Effector memory CD4-positive, alpha-beta T cell (primary cell): Measurements from ENCODE around the gene KRT33B.
"Not testable (repeated sequence)": the region's sequence is repeated elsewhere in the genome, so short reads cannot be mapped to it uniquely, and the experiment has no call there.

Experiments
- DNase-seq, 3 donors: peaks; one replicate each; pipeline ENCODE4 v3.0.0-alpha.2; 2020
- H3K27ac ChIP-seq: 2 replicates; pipeline ENCODE4 v1.7.0; 2013; ENCODE audit warnings: mild to moderate bottlenecking, low read length, moderate library complexity; ENCODE audit not compliant: insufficient read depth, poor library complexity, severe bottlenecking
- H3K27me3 ChIP-seq: replicated peaks from 2 replicates; pipeline ENCODE4 v1.7.0; 2013; ENCODE audit warnings: mild to moderate bottlenecking, low read length; ENCODE audit not compliant: insufficient read depth, control insufficient read depth, poor library complexity, severe bottlenecking
- H3K36me3 ChIP-seq: 2 replicates; pipeline ENCODE4 v1.7.0; 2013; ENCODE audit warnings: mild to moderate bottlenecking, low read length, moderate library complexity; ENCODE audit not compliant: control insufficient read depth, insufficient read depth
- H3K4me1 ChIP-seq: 2 replicates; pipeline ENCODE4 v1.7.0; 2013; ENCODE audit warnings: low read length, mild to moderate bottlenecking; ENCODE audit not compliant: control insufficient read depth, insufficient read depth, poor library complexity, severe bottlenecking
- H3K4me3 ChIP-seq: 2 replicates; pipeline ENCODE4 v1.7.0; 2013; ENCODE audit warnings: low read length, low read depth, mild to moderate bottlenecking; ENCODE audit not compliant: insufficient read depth, poor library complexity, severe bottlenecking
- H3K9me3 ChIP-seq: 2 replicates; pipeline ENCODE4 v1.7.0; 2013; ENCODE audit warnings: mild to moderate bottlenecking, low read length, moderate library complexity; ENCODE audit not compliant: control insufficient read depth

The KRT33B gene

DNA sequence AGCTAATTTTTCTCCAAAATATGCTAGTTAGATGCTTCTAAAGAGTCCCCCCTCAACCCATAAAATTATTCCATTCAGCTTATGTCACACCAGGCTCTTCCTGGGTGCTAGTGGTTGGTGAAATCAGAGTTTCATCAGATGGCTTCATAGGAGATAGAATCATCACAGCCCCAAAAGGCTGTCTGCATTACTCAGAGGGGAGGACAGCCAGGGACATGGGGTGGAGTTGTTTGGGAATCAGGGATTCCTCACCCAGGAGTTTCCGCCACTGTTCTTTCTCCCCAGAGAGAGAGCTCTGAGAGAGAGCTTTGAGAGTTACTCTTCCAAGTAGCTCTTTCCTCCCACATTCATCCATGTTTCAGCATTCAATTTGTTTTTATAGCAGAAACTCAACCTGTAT lies 12.8 kb upstream of the KRT33B start:
- H3K27me3 ChIP-seq = no peaks in the 10 kb centered on the region
- H3K4me3 ChIP-seq = no peak overlapping the region
- H3K36me3 ChIP-seq = no peaks in the 10 kb centered on the region
- no peak overlapping the region for H3K27ac ChIP-seq
- no peaks in the 10 kb centered on the region for H3K4me1 ChIP-seq
- DNase-seq = no peak
- no peaks in the 10 kb centered on the region for H3K9me3 ChIP-seq

DNA sequence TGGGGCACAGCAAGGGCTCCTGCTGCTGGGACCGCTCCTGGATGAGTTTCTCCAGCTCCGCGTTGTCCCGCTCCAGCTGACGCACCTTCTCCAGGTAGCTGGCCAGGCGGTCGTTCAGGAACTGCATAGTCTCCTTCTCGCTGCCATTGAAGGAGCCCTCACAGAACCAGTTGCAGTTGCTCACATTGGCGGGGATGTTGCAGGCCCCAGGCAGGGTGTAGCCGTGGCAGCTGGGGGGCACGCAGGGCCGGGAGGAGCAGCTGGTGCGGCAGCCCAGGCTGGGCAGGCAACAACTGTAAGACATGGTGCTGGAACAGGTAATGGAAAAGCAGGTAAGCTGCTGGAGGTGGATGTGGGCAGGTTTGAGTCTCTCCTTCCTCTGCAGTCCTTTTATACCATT lies 12.3 kb upstream of the KRT33B start, which contains the start of gene KRT34:
Gene KRT34 (minus strand): TSS at position 364 of the 400 bp plus-strand sequence. CDS start 60 bp downstream, at position 304.
- H3K27ac ChIP-seq, H3K36me3 ChIP-seq, H3K4me3 ChIP-seq, H3K4me1 ChIP-seq, H3K9me3 ChIP-seq, H3K27me3 ChIP-seq, DNase-seq: not testable (repeated sequence)

DNA sequence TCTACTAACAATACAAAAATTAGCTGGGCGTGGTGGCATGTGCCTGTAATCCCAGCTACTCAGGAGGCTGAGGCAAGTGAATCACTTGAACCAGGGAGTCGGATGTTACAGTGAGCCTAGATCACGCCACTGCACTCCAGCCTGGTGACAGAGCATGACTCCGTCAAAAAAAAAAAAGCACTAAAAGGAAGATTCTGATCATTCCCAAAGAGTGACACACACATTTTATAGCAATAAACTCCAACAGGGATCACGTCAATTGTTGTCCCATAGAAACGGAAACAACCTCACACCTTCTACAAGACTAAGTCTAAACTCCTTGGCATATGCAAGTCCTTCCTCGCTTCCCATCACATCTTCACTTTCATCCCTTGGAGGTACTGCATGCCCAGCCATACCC lies 10.5 kb upstream of the KRT33B start:
- H3K4me1 ChIP-seq, DNase-seq: not testable (repeated sequence)

GRCh38 chr17:41377546-41377945 lies 7.9 kb upstream of the KRT33B start:
- no peaks in the 10 kb centered on the region for H3K4me1 ChIP-seq
- no peaks in the 10 kb centered on the region for H3K27me3 ChIP-seq
- DNase-seq = no peak
- H3K9me3 ChIP-seq = no peaks in the 10 kb centered on the region
- no peaks in the 10 kb centered on the region for H3K36me3 ChIP-seq
- H3K4me3 ChIP-seq = no peak overlapping the region
- no peak overlapping the region for H3K27ac ChIP-seq

More for the DNA sequence above, 10.5 kb upstream of the KRT33B start:
- not testable (repeated sequence) for H3K27ac ChIP-seq, H3K4me3 ChIP-seq, H3K36me3 ChIP-seq, H3K27me3 ChIP-seq, H3K9me3 ChIP-seq

- Histone ChIP-seq H3K9me3 (no peaks in the 10 kb centered on the region), H3K4me1 (no peaks in the 10 kb centered on the region), H3K4me3 (no peak overlapping the region), H3K36me3 (no peaks in the 10 kb centered on the region), H3K27me3 (no peaks in the 10 kb centered on the region), H3K27ac (no peak overlapping the region)
- DNase-seq = no peak
These were observed 590 bp downstream of the KRT33B start for GRCh38 chr17:41369023-41369422.

DNA sequence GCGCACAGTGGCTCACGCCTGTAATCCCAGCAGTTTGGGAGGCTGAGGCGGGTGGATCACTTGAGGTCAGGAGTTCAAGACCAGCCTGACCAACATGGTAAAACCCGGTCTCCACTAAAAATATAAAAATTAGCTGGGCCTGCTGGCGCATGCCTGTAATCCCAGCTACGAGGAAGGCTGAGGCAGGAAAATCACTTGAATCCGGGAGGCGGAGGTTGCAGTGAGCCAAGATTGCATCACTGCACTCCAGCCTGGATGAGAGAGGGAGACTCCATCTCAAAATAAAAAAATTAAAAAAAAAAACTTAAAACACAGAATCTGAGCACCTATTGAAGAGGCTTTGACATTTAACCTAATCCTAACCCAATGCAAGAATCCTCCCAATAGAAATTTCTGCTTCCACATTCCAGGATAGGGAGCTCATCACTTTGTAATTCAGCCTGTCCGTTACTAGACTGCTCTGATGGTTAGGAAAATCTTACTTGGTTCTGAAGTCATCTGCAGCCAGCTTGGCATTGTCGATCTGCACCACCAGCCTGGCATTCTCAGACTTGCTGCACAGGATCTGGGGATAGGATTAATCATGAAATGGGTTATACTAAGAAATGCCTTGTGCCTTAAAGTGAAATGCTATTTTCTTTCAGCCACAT lies 2.1 kb downstream of the KRT33B start:
- H3K4me3 ChIP-seq = no peak overlapping the region
- no peak overlapping the region for H3K27ac ChIP-seq
- H3K36me3 ChIP-seq = no peaks in the 10 kb centered on the region
- H3K27me3 ChIP-seq = no peaks in the 10 kb centered on the region
- H3K9me3 ChIP-seq = no peaks in the 10 kb centered on the region
- DNase-seq = no peak
- H3K4me1 ChIP-seq = no peaks in the 10 kb centered on the region

DNA sequence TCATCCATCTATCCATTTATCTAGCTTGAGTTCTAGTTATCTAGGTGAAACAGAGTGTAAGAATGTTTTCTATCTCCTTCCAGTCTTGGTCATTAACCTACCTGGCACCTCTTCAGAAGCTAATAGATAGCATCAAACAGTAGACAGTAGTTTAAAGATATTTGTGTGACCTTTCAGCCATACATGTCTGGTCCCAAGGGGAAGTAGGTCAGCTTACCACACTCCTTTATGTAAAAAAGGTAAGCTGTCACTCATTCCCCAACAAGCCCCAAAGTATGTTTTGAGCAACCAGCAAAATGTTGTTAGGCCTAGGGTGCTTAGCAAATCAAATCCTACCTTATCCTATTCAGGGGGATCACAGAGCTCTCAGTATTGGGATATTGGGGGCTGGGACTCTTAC lies 3.5 kb downstream of the KRT33B start:
- Histone ChIP-seq H3K27ac (no peak overlapping the region), H3K36me3 (no peaks in the 10 kb centered on the region), H3K4me3 (no peak overlapping the region), H3K4me1 (no peaks in the 10 kb centered on the region), H3K9me3 (no peaks in the 10 kb centered on the region), H3K27me3 (no peaks in the 10 kb centered on the region)
- DNase-seq = no peak

- H3K27me3 ChIP-seq = no peaks in the 10 kb centered on the region
- H3K27ac ChIP-seq = no peak overlapping the region
- H3K4me3 ChIP-seq = no peak overlapping the region
- H3K4me1 ChIP-seq = no peaks in the 10 kb centered on the region
- no peaks in the 10 kb centered on the region for H3K36me3 ChIP-seq
- no peak for DNase-seq
- H3K9me3 ChIP-seq = no peaks in the 10 kb centered on the region
These were observed 5.7 kb downstream of the KRT33B start for GRCh38 chr17:41363881-41364280.

DNA sequence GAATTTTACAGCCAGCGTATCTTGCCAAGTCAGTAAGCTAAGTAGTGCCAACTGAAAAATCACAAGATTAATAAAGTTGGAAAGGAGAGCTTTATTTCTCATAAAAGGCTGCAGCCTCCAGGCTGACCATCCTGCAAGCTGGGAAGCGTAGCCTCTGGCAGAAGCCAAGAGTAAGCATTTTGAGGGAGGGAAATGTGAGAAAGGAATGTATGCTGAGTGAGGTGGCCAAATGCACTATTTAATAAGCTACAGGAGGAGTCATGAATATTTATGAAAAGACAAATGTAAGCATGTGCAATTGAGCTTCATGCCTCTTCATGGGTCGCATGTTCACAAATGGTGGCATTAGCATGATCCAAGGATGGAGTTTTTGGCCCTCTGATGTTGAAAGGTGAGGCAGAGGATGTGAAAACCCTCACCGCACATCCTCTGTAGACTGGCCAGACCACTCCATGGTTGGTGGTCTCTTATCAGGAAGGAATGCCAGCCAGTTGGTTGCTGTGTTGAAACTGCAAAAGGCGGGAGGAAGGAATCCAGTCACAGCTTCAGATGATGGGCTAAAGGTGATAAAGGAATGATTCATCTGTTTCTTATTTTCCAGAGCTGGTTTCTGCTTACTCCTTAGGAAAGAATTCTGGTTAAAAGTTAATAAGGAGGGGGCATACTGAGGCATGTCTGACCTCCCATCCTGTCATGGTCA lies 9.2 kb downstream of the KRT33B start:
- H3K4me3 ChIP-seq = no peak overlapping the region
- no peaks in the 10 kb centered on the region for H3K27me3 ChIP-seq
- H3K9me3 ChIP-seq = no peaks in the 10 kb centered on the region
- no peaks in the 10 kb centered on the region for H3K4me1 ChIP-seq
- H3K36me3 ChIP-seq = no peaks in the 10 kb centered on the region
- no peak for DNase-seq
- H3K27ac ChIP-seq = no peak overlapping the region

DNA sequence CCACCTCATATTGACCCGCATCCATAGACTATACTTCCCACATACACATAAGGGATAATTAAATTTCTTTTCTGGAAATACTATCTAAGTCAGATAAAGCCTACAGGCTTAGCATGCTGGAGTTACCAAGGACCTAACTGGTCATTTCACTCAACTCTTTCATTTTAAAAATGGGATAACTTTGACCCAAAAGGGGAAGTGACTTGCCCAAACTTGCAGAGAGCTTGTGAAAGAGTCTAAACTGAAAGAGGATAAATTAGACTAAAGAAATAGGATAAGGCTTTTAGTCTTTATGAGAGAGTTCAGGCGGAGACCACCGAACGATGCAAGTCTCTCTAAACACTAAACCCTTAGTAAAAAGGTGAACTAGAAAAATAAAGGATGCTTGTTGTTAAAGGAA lies 15.1 kb downstream of the KRT33B start:
- Histone ChIP-seq H3K27me3 (no peaks in the 10 kb centered on the region), H3K36me3 (no peaks in the 10 kb centered on the region), H3K27ac (no peak overlapping the region), H3K4me1 (peaks cover 7% of the 10 kb centered on the region), H3K9me3 (no peaks in the 10 kb centered on the region), H3K4me3 (no peak overlapping the region)
- no peak for DNase-seq
